ENCODE data around the gene TJP1.

- TF ChIP-seq EZH2 (IDR thresholded peaks at IDR 0.05; ENCODE audit: insufficient read depth, poor library complexity, severe bottlenecking) (no peak), EZH2phosphoT487 (IDR thresholded peaks at IDR 0.05; ENCODE audit: insufficient read depth, low read depth) (no peak)
Measured at GRCh38 chr15:29832709-29833108, 10.4 kb upstream of the TJP1 start.

Data from GM23248 (cell line).